PC-9 (cell line): Measurements from ENCODE around the gene IL17REL. TPM values are rescaled to one million over a fixed set of nuclear protein-coding genes. Genes with fewer than 3 reads are reported as not detected.

Experiments used
- BruUV-seq: library from RNA; stranded (reverse); fragments of 400-500 nt; replicated peaks from 2 replicates; lab custom pipeline; 2021; lab: Mats Ljungman, UMichigan
- CTCF ChIA-PET: fragments of 300-600 bp; sonication (Branson Sonifier 250); formaldehyde crosslinking; loops from one replicate; lab custom pipeline; 2022; ENCODE audit warnings: antibody characterized with exemption; lab: Charles Lee
- POLR2A ChIA-PET: fragments of 300-600 bp; sonication (Branson Sonifier 250); formaldehyde crosslinking; loops from one replicate; lab custom pipeline; 2022; ENCODE audit warnings: antibody characterized with exemption; ENCODE audit not compliant: unreplicated experiment; lab: Charles Lee
- DNase-seq, 2 experiments: peaks; one replicate each; pipeline versions ENCODE4 v3.0.0 to v3.0.0-alpha.2; 2015 to 2022; ENCODE audit warnings: mixed read lengths in 1 of 2
- H2AFZ ChIP-seq: fragments of 200-600 bp; sonication (generic); 2 replicates; pipeline ENCODE4 v1.8.1; 2017; ENCODE audit warnings: antibody characterized with exemption
- H3F3A ChIP-seq: fragments of 200-600 bp; sonication (generic); 2 replicates; pipeline ENCODE4 v1.8.1; 2017; ENCODE audit warnings: antibody characterized with exemption, mild to moderate bottlenecking, low read depth; ENCODE audit not compliant: insufficient read depth
- H3K27ac ChIP-seq: fragments of 200-600 bp; sonication (generic); 2 replicates; pipeline ENCODE4 v1.6.1; 2016; ENCODE audit warnings: mixed run types
- H3K27me3 ChIP-seq: fragments of 200-600 bp; sonication (generic); 2 replicates; pipeline ENCODE4 v1.6.1; 2016; ENCODE audit warnings: low read depth, mixed run types; ENCODE audit not compliant: insufficient read depth
- H3K36me3 ChIP-seq: fragments of 200-600 bp; sonication (generic); 2 replicates; pipeline ENCODE4 v1.6.1; 2016; ENCODE audit warnings: low read depth, mixed run types
- H3K4me1 ChIP-seq: fragments of 200-600 bp; sonication (generic); replicated peaks from 2 replicates; pipeline ENCODE4 v1.6.1; 2016; ENCODE audit warnings: mixed run types; ENCODE audit not compliant: insufficient read depth
- H3K4me2 ChIP-seq: fragments of 200-600 bp; sonication (generic); 2 replicates; pipeline ENCODE4 v1.6.1; 2017; ENCODE audit warnings: mixed run types
- H3K4me3 ChIP-seq: fragments of 200-600 bp; sonication (generic); 2 replicates; pipeline ENCODE4 v1.6.1; 2016; ENCODE audit warnings: mixed run types
- H3K79me2 ChIP-seq: fragments of 200-600 bp; sonication (generic); 2 replicates; pipeline ENCODE4 v1.6.1; 2017; ENCODE audit warnings: low read depth, mixed run types
- H3K9me2 ChIP-seq: fragments of 200-600 bp; sonication (generic); 2 replicates; pipeline ENCODE4 v1.8.1; 2017; ENCODE audit warnings: mild to moderate bottlenecking; ENCODE audit not compliant: insufficient read depth
- H3K9me3 ChIP-seq: fragments of 200-600 bp; sonication (generic); 2 replicates; pipeline ENCODE4 v1.8.1; 2016; ENCODE audit warnings: low read depth; ENCODE audit not compliant: insufficient read depth
- H4K20me1 ChIP-seq: fragments of 200-600 bp; sonication (generic); 2 replicates; pipeline ENCODE4 v1.8.1; 2017; ENCODE audit not compliant: insufficient read depth
- CTCF ChIP-seq: fragments of 200-600 bp; sonication (generic); conservative IDR thresholded peaks from 2 replicates; pipeline ENCODE4 v1.6.1; 2017; ENCODE audit warnings: mixed run types, antibody characterized with exemption, mild to moderate bottlenecking, moderate library complexity
- EZH2 ChIP-seq: fragments of 200-600 bp; sonication (generic); IDR thresholded peaks from 2 replicates; pipeline ENCODE4 v1.8.0; 2017; ENCODE audit warnings: antibody characterized with exemption, low read depth
- intact Hi-C: fragments of 100-400 bp; cut with micrococcal nuclease; formaldehyde crosslinking; loops from one replicate; pipeline ENCODE4 v1.10.0; 2022; ENCODE audit not compliant: unreplicated experiment
- total RNA-seq: library from RNA; stranded (reverse); gene quantifications from 2 replicates; pipeline ENCODE4 v1.2.3, GENCODE V29; 2021

IL17REL gene
- total RNA-seq, 1 experiment from 2014 or later, result not detected

- no TSS peak for BruUV-seq
These were observed 8.0 kb upstream of the IL17REL start for GRCh38 chr22:50020606-50021005.

GRCh38 chr22:50019316-50019715 lies 6.8 kb upstream of the IL17REL start:
- intact Hi-C loops, result no loop called here
- no peaks in the 10 kb centered on the region for H3K9me3 ChIP-seq
- DNase-seq, result no peak
- H3K27me3 ChIP-seq, result peaks cover 59% of the 10 kb centered on the region
- BruUV-seq, result no TSS peak
- no peaks in the 10 kb centered on the region for H3K4me1 ChIP-seq
- H3K4me2 ChIP-seq, result no peak overlapping the region
- TF ChIP-seq CTCF (no peak), EZH2 (no peak)
- H2AFZ ChIP-seq, result no peak overlapping the region
- H3K79me2 ChIP-seq, result no peaks in the 10 kb centered on the region
- H4K20me1 ChIP-seq, result no peaks in the 10 kb centered on the region; the same call in 1 of the 2 replicates
- H3K4me3 ChIP-seq, result no peak overlapping the region
- no peaks in the 10 kb centered on the region for H3K9me2 ChIP-seq
- no peaks in the 10 kb centered on the region for H3F3A ChIP-seq
- CTCF ChIA-PET, result no interaction called here
- POLR2A ChIA-PET, result no interaction called here
- H3K36me3 ChIP-seq, result no peaks in the 10 kb centered on the region
- no peak overlapping the region for H3K27ac ChIP-seq

More at GRCh38 chr22:50020606-50021005, 8.0 kb upstream of the IL17REL start:
- TF ChIP-seq CTCF (no peak), EZH2 (no peak)
- H3K9me2 ChIP-seq, result no peaks in the 10 kb centered on the region
- DNase-seq, result no peak
- H3K4me1 ChIP-seq, result no peaks in the 10 kb centered on the region
- H2AFZ ChIP-seq, result no peak overlapping the region
- peaks cover 72% of the 10 kb centered on the region for H3K27me3 ChIP-seq
- H3K9me3 ChIP-seq, result no peaks in the 10 kb centered on the region
- intact Hi-C loops, result no loop called here
- no peaks in the 10 kb centered on the region for H3F3A ChIP-seq
- no peaks in the 10 kb centered on the region for H3K79me2 ChIP-seq
- no peak overlapping the region for H3K4me3 ChIP-seq
- no peaks in the 10 kb centered on the region; the same call in 1 of the 2 replicates for H4K20me1 ChIP-seq
- H3K27ac ChIP-seq, result no peak overlapping the region
- ChIA-PET POLR2A (no interaction called here), CTCF (no interaction called here)
- no peak overlapping the region for H3K4me2 ChIP-seq
- no peaks in the 10 kb centered on the region for H3K36me3 ChIP-seq

- Histone ChIP-seq H4K20me1 (no peaks in the 10 kb centered on the region; the same call in 1 of the 2 replicates), H3K27me3 (peaks cover 53% of the 10 kb centered on the region), H3K27ac (no peak overlapping the region), H3K4me1 (no peaks in the 10 kb centered on the region), H3K9me3 (no peaks in the 10 kb centered on the region), H3K4me3 (no peak overlapping the region), H3K36me3 (no peaks in the 10 kb centered on the region), H2AFZ (no peak overlapping the region), H3F3A (no peaks in the 10 kb centered on the region), H3K79me2 (no peaks in the 10 kb centered on the region), H3K9me2 (no peaks in the 10 kb centered on the region), H3K4me2 (no peak overlapping the region)
- intact Hi-C loops, result no loop called here
- ChIA-PET CTCF (interaction anchor here (0.7 kb wide), 1 partner anchor 392 kb away, joined by 3 read pairs; no protein-coding TSS in a partner anchor), POLR2A (no interaction called here)
- no peak for TF ChIP-seq EZH2
- no peak for TF ChIP-seq CTCF
- DNase-seq, result no peak
- no TSS peak for BruUV-seq
These were observed 6.2 kb upstream of the IL17REL start for GRCh38 chr22:50018608-50019285.
